ENCODE data around the gene ATP11C. TPM values are rescaled to one million over a fixed set of nuclear protein-coding genes. Genes with fewer than 3 reads are reported as not detected.

The ATP11C gene
- total and polyA plus RNA-seq, 10 of the 15 experiments (the other 5 are each of a cell fraction or from before 2014, with no cell fraction given), result 16.2 to 44.0 (median 24.8) TPM

- Histone ChIP-seq H2AFZ (ENCODE audit: control insufficient read depth, low read depth, low read length) (no peak overlapping the region), H4K20me1 (ENCODE audit: control insufficient read depth, insufficient read depth) (no peaks in the 10 kb centered on the region), H3K9me3 (replicated peaks; ENCODE audit: control insufficient read depth, insufficient read depth, low read length) (no peaks in the 10 kb centered on the region), H3K27ac (ENCODE audit: control insufficient read depth, insufficient read depth) (no peak overlapping the region), H3K4me2 (ENCODE audit: control insufficient read depth, insufficient read depth) (no peak overlapping the region), H3K79me2 (ENCODE audit: control insufficient read depth, insufficient read depth, low read length) (no peaks in the 10 kb centered on the region), H3K36me3 (ENCODE audit: control insufficient read depth in 2 of 2, insufficient read depth in 2 of 2, low read length in 1 of 2) (no peaks in the 10 kb centered on the region), H3K9ac (ENCODE audit: control insufficient read depth, insufficient read depth, low read length) (no peak overlapping the region), H3K4me1 (ENCODE audit: control insufficient read depth, insufficient read depth, low read length) (no peaks in the 10 kb centered on the region), H3K4me3 (no peak overlapping the region), H3K27me3 (replicated peaks in 1 of 2; ENCODE audit: control insufficient read depth in 2 of 2, insufficient read depth in 2 of 2, low read length in 1 of 2) (no peaks in the 10 kb centered on the region)
- ATAC-seq, result no peak; the same call in 2 of the 3 replicates
- no TSS peak for BruUV-seq (replicated peaks)
- WGBS (ENCODE audit: insufficient coverage, insufficient replicate concordance, low lambda C conversion rate, missing lambda C conversion rate), result 54% methylated on average over 8 of the region's 8 CpGs
- TF ChIP-seq SREBF2 (IDR thresholded peaks at IDR 0.05; ENCODE audit: low read length) (no peak), FOS (IDR thresholded peaks at IDR 0.05; ENCODE audit: borderline replicate concordance, extremely low read depth, insufficient read length) (no peak), PML (IDR thresholded peaks at IDR 0.05; ENCODE audit: low read length) (no peak), ASH2L (IDR thresholded peaks at IDR 0.05; ENCODE audit: borderline replicate concordance, low read depth) (no peak), IRF3 (IDR thresholded peaks at IDR 0.05) (no peak), BACH1 (IDR thresholded peaks at IDR 0.05; ENCODE audit: borderline replicate concordance) (no peak), IRF4 (IDR thresholded peaks at IDR 0.05; ENCODE audit: low read depth, low read length) (no peak), BHLHE40 (IDR thresholded peaks at IDR 0.05; ENCODE audit: borderline replicate concordance in 1 of 2, low read depth in 2 of 2, low read length in 1 of 2) (no peak), POU2F2 (IDR thresholded peaks at IDR 0.05; ENCODE audit: borderline replicate concordance, low read depth, low read length) (no peak), SP1 (IDR thresholded peaks at IDR 0.05; ENCODE audit: low read depth, low read length) (no peak), SIN3A (IDR thresholded peaks at IDR 0.05; ENCODE audit: low read depth, low read length) (no peak), MLLT1 (IDR thresholded peaks at IDR 0.05) (no peak), SUZ12 (IDR thresholded peaks at IDR 0.05; ENCODE audit: unreplicated experiment) (no peak), IKZF2 (IDR thresholded peaks at IDR 0.05) (no peak)
- SMC1A ChIA-PET (ENCODE audit: uncharacterized antibody, unreplicated experiment), result interaction anchor here (1.2 kb wide), 1 partner anchor 28 kb away, joined by 3 read pairs; no protein-coding TSS in a partner anchor
- no peak for DNase-seq (ENCODE audit: low read depth, low spot score)
- in situ Hi-C loops (cut with MboI), result no loop called here
- RAD21 ChIA-PET (ENCODE audit: unreplicated experiment), result no interaction called here
- no peak for FAIRE-seq
- CTCF ChIA-PET, result interaction anchor here (0.6 kb wide), 1 partner anchor 79 kb away, joined by 3 read pairs; no protein-coding TSS in a partner anchor
- intact Hi-C loops (cut with micrococcal nuclease; ENCODE audit: unreplicated experiment), result no loop called here
- POLR2A ChIA-PET, result no interaction called here
These were observed 239.9 kb downstream of the ATP11C start for GRCh38 chrX:139692908-139693307.
